OCI-LY1 (cell line): ENCODE measurements around the gene CDC34.

Experiments used
- CTCF ChIP-seq: fragments of 200-600 bp; sonication (generic), shearing (Covaris generic); IDR thresholded peaks from 2 replicates; pipeline ENCODE4 v1.5.1; 2017; ENCODE audit warnings: mild to moderate bottlenecking, antibody characterized with exemption, low read length, moderate library complexity, mixed read lengths
- EZH2 ChIP-seq: fragments of 200-600 bp; sonication (generic), shearing (Covaris generic); IDR thresholded peaks from 2 replicates; pipeline ENCODE4 v1.8.0; 2017; ENCODE audit warnings: borderline replicate concordance, mixed run types, mild to moderate bottlenecking, antibody characterized with exemption, low read length, moderate library complexity, mixed read lengths

- no peak for TF ChIP-seq CTCF
- TF ChIP-seq EZH2, result no peak
Measured at GRCh38 chr19:541699-542098, 10.1 kb downstream of the CDC34 start.
